Kidney capillary endothelial cell (primary cell): ENCODE data around the gene OCLN.
"Not testable (repeated sequence)": the region's sequence is repeated elsewhere in the genome, so short reads cannot be mapped to it uniquely, and the experiment has no call there.

Experiments
- DNase-seq: peaks from one replicate; pipeline ENCODE4 v3.0.0-alpha.2; 2018; ENCODE audit warnings: low spot score

The OCLN gene

GRCh38 chr5:69491027-69491426, 1.6 kb upstream of the OCLN start:
- no peak for DNase-seq

GRCh38 chr5:69491838-69492390, 676 bp upstream of the OCLN start:
- DNase-seq = no peak

GRCh38 chr5:69492923-69493395, 369 bp downstream of the OCLN start:
- DNase-seq = no peak

DNA sequence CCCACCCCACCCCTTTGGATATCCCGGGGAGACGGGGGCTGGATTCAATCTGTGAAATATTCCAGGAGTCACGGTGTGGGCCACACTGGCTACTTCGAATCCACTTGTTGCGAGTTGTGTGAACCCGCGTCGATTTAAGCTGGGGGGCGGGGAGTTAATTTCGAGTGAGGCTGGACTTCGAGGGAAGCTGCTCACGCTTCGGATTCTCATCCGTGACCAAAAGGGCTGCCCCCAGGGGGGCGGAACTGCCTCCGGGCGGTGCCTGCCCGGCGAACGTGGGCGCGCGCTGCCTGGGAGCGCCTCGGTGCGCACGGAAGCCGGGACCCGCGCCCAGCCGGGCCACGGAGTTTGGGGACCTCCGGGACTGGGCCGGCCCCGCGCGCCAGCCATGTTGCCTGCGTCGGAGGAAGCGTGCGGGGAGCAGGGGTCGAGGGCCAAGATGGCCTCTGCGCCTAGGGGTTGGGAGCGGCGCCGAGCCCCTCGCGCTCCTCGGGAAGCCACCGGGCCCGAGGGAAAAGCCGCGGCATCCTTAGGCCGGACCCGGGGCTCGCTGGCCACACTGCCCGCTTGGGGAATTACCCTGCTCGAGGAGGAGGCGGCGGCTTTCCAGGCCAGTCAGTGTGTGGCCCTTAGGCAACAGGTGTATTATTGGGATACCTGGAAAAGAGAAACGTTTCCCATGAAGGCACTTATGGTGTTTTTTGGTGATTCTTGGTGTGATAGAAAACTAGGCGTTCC, 975 bp downstream of the OCLN start:
- no peak for DNase-seq

- no peak for DNase-seq
These were observed 1.9 kb downstream of the OCLN start for GRCh38 chr5:69494452-69494851.

DNA sequence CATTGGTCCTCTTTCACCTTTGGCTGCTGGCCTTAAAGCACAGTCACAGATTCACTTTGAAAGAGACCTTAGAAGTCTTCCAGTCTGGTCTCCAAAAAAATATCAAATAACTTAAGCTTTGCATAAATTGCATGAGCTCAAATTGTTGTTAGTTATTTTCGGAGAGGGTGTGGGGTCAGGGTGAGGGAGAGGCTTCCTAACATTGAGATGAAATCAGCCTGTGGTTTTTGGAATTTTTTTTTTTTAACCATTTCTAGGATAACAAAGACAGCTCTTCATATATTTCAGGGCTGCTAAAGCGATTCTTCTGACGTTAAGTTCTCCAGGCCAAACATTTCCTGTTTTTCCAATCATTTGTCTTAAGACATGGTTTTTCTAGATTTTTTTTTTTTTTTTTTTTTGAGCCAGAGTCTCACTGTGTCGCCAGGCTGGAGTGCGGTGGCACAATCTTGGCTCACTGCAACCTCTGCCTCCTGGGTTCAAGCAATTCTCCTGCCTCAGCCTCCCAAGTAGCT, 4.5 kb downstream of the OCLN start:
- DNase-seq = no peak

- DNase-seq = no peak
These were observed 5.8 kb downstream of the OCLN start for GRCh38 chr5:69498384-69498783.

GRCh38 chr5:69502367-69502766, 9.8 kb downstream of the OCLN start:
- no peak for DNase-seq

DNA sequence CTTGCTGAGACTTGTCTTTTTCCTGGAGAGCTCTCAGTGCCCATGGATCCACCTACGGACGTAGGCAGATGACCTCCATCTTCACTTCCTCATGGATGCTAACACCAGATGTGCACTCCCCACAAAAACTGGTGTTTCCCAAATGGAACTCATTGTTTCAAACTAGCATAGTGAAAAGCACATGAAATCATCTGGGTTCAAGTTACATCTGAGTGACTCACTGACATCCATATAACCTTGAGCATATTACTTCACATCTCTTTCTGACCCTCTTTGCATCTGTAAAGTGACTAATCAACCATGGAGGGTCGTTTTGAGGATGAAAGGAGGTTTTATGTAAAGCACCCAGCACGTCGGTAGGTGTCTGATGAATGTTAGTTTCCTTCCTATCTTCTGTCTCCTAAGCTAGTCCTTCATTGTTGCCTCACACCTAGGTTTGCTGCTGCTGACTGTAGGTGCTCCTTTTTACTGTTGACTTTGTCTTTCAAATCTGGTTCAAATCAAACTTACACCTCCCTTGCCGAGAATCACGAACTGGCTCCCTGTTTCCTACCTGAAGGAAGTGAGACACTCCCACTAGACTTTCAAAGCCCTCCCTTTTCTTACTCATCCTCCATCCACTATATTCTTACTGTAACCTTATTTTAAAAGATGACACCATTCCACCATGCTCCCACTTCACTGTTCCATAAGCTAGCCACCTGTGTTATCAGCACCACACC, 10.3 kb downstream of the OCLN start:
- DNase-seq = no peak

DNA sequence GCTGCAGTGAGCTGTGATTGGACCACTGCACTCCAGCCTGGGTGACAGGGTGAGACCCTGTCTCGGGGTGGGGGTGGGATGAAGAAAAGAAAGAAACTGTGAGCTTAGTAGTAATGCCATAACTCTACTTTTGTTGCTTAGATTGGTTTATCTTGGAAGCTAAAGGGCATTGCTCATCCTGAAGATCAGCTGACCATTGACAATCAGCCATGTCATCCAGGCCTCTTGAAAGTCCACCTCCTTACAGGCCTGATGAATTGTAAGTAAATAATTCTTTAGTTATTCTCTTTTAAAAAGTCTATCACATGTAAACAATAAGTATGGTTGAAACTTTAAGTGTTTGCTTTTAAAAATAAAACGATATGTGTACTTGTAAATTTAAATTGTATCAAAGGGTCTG, 11.4 kb downstream of the OCLN start:
- no peak for DNase-seq

- DNase-seq = no peak
These were observed 12.7 kb downstream of the OCLN start for GRCh38 chr5:69505306-69505705.

DNA sequence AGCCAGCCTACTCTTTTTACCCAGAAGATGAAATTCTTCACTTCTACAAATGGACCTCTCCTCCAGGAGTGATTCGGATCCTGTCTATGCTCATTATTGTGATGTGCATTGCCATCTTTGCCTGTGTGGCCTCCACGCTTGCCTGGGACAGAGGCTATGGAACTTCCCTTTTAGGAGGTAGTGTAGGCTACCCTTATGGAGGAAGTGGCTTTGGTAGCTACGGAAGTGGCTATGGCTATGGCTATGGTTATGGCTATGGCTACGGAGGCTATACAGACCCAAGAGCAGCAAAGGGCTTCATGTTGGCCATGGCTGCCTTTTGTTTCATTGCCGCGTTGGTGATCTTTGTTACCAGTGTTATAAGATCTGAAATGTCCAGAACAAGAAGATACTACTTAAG, 16.6 kb downstream of the OCLN start:
- no peak for DNase-seq

- no peak for DNase-seq
These were observed 18.1 kb downstream of the OCLN start for GRCh38 chr5:69510694-69511093.

GRCh38 chr5:69512740-69513260, 20.2 kb downstream of the OCLN start:
- no peak for DNase-seq

- DNase-seq = not testable (repeated sequence)
These were observed 23.0 kb downstream of the OCLN start for GRCh38 chr5:69515570-69515969.

DNA sequence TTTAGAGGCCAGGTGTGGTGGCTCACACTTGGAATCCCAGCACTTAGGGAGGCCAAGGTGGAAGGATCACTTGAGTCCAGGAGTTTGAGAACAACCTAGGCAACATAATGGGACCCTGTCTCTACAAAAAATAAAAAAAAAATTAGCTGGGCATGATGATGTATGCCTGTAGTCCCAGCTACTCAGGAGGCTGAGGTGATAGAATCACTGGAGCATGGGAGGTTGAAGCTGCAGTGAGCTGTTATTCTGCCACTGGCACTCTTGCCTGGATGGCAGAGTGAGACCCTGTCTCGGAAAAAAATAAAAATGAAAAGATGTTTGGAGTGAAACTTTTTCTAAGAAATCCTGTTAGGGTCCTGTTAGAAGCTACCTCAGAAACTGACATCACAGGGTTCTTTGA, 24.2 kb downstream of the OCLN start:
- no peak for DNase-seq

DNA sequence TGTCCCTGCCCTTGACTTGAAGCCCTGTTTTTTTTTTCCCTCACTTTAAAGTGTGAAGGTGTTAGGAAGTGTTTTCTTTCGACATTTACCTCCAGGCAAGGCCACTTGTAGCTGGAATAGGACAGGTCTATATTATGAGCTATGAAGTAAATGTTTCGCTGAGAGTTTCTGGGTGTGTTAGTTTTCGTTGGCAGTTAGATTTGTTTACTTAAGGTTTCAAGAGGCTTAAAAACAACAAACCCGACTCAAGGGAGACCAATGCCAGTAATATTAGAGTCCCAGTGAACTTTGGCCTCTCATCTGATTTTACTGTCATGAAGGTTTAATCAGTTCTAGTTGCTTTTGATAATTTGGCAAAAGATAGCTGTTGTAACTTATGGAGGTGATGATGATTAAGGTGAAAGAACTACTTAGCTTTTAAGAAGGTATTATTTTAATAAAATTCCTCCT, 25.2 kb downstream of the OCLN start:
- DNase-seq = no peak

- DNase-seq = no peak
These were observed 26.7 kb downstream of the OCLN start for GRCh38 chr5:69519285-69519684.

DNA sequence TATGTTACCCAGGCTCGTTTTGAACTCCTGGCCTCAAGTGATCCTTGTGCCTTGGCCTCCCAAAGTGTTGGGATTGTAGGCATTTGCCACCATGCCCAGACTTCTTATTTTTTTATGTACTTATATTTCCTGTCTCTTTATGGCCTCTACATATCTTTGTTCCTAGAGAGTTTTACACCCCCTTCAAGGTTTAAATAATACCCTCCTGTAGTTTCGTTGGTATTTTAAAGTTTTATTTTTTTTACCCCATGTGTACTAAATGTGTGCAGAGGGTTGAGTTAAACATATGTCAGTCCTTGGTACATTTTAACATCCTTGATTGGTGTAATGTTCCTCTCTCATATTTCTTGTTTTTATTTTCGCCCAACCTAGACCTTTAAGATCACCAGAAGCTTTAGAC, 29.4 kb downstream of the OCLN start:
- no peak for DNase-seq

- DNase-seq = no peak
These were observed 32.9 kb downstream of the OCLN start for GRCh38 chr5:69525490-69525889.

- no peak for DNase-seq
These were observed 34.1 kb downstream of the OCLN start for GRCh38 chr5:69526660-69527059.

- no peak for DNase-seq
These were observed 34.7 kb downstream of the OCLN start for GRCh38 chr5:69527128-69527770.
